ENCODE measurements around the gene FGR.
"Not testable (repeated sequence)": the region's sequence is repeated elsewhere in the genome, so short reads cannot be mapped to it uniquely, and the experiment has no call there.

FGR gene

DNA sequence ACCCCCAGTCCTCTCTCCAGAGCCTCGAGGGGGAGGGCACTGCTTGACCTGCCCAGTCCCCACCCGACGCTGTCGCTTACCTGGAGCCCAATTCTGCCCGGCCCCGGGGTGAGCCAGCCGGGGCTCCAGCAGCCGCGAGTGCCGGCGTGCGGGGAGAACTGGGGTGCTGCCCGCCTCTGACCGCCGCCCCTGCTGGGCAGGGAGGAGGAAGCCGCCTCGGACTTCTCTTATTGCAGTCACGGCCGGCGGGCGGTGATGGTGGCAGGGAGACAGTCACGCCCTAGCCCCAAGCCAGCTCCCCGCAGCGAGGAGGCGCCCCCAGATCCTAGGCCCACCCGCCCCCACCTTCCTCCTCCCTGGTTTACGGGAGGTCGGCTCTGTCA, at the start of gene FGR:
Gene FGR (minus strand): TSS at position 201 of the 383 bp plus-strand sequence. CDS start 11,269 bp downstream, outside the sequence.
- no peak for DNase-seq (ENCODE audit: low read depth in 2 of 2)

DNA sequence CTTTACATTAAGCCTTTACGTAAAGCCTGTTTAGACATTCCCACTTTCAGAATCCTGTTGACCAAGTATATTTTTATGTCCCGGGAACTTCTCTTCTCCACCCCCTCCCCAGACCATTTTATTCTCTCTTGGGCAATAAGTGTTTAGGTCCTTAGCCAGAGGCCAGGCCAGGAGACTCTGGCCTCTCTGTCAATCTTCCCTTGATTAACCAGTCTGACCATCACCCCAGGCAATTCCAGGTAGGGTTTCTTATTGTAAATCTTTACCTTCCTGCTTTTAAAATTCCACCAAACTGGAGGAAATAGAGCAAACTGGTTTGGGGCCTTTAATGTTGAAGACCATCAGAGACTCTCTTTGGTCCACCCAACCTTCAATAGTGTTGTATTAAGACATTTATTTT, 49.2 kb upstream of the FGR start:
- DNase-seq (ENCODE audit: low read depth in 2 of 2) = no peak

DNA sequence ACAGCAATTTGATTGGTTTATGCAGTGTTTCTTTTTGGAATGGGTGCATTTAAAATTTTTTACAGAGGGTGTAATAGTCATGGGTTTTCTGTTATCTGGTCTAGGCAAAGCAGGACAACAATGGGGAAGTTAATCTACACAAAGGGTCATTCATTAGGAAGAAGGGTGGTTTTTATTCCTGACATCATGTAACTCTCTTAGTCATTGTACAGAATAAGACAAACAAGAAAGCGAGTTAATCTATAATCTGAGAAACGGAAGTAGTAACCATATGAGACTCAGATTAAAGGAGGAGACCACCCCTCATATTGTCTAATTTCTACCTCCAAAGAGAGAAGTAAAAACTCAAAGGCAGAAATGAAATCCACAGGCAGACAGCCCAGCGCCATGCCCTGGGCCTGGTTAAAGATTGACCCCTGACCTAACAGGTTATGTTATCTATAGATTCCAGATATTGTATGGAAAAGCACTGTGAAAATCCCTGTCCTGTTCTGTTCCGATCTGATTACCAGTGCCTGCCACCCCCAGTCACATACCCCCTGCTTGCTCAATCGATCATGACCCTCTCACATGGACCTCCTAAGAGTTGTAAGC, 47.5 kb upstream of the FGR start:
- DNase-seq (ENCODE audit: low read depth in 2 of 2) = no peak

DNA sequence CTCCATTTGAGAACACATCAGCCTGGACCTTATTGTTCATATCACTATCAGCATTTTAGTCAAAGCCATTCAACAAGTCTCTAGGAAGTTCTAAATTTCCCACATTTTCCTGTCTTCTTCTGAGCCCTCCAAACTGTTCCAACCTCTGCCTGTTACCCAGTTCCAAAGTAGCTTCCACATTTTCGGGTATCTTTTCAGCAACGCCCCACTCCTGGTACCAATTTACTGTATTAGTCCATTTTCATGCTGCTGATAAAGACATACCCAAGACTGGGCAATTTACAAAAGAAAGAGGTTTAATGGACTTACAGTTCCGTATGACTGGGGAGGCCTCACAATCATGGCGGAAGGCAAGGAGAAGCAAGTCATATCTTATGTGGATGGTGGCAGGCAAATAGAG, 46.6 kb upstream of the FGR start:
- not testable (repeated sequence) for DNase-seq (ENCODE audit: low read depth in 2 of 2)

DNA sequence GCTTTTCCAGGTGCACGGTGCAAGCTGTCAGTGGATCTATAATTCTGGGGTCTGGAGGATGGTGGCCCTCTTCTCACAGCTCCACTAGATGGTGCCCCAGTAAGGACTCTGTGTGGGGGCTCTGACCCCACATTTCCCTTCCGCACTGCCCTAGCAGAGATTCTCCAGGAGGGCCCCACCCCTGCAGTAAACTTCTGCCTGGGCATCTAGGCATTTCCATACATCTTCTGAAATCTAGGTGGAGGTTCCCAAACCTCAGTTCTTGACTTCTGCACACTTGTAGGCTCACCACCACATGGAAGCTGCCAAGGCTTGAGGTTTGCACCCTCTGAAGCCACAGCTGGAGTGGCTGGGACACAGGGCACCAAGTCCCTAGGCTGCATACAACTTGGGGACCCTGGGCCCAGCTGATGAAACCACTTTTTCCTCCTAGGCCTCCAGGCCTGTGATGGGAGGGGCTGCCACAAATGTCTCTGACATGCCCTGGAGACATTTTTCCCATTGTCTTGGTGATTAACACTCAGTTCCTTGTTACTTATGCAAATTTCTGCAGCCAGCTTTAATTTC, 45.3 kb upstream of the FGR start:
- DNase-seq (ENCODE audit: low read depth in 2 of 2) = not testable (repeated sequence)

DNA sequence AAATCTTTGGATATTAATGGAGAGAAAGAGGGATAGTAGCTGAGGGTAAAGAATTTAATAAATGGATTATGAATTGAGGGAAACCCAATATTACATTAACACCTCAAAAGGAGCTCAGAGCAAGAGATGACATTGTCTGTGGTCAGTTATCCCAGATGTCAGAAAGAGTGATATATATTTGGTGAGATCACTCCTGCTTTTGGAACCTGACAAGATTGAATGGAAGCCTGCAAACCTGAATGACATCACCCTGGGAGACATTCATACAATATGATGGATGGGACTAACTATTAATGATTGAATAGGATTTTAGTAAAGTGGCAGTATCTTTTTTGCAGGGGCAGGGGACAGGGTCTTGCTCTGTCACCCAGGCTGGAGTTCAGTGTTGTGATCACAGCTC, 43.8 kb upstream of the FGR start:
- DNase-seq (ENCODE audit: low read depth in 2 of 2) = no peak

DNA sequence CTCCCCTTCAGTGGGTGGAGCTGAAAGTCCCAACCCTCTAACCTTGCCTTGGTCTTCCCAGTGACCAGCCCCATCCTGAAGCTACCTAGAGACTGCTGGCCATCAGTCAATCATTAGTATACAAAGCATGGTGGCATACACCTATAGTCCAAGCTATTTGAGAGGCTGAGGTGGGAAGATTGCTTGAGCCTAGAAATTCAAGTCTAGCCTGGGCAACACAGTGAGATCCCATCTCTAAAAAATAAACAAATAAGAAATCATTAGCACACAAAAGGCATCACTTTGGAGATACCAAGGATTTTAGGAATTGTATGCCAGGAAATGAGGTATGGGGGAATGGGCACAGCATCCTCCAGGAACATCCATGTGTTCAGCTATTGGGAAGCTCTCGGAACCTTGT, 41.4 kb upstream of the FGR start:
- DNase-seq (ENCODE audit: low read depth in 2 of 2) = no peak

DNA sequence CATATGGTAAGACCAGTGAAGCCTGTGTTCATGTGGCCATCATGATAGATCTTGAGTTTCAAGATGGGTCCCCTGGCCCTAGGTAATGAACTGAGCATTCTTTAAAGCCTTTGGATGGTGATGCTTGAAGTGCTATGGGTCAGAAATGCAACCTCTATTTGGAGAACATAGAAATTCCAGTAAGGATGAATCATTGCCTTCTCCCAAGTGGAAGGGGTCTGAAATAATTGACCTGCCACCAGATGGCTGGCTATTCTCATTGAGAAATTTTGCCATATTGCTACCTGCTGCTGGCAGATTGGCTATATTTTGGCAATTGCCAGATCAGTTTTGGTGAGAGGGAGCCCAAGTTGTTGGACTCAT, 37.7 kb upstream of the FGR start:
- peak in 1 of 2 experiments; percentile 13 for DNase-seq (ENCODE audit: low read depth in 2 of 2)

DNA sequence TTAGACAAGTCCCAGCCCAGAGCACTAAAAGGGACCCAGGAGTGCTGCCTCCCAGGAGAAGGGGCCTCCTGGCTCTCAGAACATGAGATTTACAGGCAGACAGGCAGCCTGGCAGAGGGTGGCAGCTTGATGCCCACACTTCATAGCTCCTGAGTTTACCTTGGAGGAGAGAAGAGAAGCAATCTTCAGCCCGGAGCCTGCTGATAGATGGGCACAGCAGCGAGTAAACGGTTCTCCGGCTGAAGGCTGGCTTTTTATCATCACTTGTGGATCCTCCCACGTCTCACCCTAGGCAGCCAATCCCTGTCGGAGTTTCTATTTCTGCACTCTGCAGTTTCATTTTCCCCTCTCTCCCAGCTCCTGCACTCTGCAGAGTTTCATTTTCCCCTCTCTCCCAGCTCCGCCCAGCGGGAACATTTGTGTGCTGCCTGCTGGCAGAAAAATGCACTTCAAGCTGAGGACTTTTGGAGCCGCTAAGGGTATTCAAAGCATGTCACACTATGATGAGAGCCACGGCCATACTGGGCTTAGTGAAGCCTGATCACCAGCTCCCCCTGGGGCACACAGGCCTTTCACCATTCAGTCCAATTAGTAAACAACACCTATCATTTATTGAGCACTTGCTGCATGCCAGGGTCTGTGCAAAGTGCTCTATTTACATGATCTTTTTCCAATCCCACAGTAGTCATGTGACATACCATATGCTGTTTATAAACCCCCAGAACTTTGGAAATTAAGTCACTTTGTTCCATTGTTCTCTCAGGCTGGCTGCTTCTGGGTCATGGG, 37.2 kb upstream of the FGR start, which contains the start of gene IFI6:
Gene IFI6 (minus strand): TSS at position 229 of the 786 bp plus-strand sequence. CDS start 2,878 bp downstream, outside the sequence.
- peak; percentile 89 to 91 for DNase-seq (ENCODE audit: low read depth in 2 of 2)

DNA sequence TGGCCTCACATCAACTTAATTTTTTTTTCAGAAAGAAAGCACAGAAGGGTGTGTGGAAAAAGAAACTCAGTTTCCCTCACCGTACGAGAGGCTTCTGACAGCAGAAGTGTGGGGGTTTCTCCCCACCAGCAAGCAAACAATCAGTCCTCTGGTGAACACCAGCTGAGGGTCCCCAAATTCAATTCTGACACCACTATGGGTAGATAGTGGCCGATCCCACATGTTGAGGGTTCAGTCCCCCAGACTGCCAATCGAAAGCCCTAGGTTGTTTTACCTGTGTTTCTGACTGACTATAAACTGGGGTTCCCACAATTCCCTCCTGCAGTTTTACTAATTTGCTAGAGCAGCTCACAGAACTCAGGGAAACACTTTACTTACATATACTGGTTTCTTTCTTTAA, 34.9 kb upstream of the FGR start:
- DNase-seq (ENCODE audit: low read depth in 2 of 2) = no peak

DNA sequence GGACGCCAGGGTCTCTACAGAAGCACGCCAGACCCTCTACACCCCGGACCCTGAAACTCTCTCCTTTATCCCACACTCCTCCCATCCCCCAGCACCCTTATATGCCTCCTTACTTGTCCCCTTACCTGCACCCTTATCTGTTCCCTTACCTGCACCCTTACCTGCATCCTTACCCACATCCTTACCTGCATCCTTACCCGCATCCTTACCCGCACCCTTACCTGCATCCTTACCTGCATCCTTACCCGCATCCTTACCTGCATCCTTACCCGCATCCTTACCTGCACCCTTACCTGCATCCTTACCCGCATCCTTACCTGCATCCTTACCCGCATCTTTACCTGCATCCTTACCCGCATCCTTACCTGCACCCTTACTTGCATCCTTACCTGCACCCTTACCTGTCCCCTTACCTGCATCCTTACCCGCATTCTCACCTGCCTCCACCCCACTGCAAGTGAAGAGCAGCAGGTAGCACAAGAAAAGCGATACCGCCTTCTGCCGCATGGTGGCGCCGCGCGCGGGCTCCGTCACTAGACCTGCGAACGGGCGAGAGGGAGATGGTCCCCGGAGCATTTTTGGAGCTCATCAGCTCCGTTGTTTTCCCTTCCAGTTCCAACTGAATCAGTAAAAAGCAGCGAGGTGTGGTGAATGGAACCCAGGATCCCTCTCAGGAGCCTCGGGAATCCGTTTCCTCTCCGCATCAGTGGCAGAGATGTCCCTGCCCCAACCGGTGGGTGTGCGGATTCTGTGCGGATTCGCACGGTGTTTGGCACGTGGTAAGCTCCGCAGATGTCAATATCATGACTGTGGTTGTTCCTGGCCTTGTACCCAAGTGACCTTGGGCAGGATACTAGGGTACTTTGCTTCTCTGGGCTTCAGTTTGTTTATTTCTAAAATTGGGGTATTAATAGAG, 34.1 kb upstream of the FGR start:
- no peak for DNase-seq (ENCODE audit: low read depth in 2 of 2)

DNA sequence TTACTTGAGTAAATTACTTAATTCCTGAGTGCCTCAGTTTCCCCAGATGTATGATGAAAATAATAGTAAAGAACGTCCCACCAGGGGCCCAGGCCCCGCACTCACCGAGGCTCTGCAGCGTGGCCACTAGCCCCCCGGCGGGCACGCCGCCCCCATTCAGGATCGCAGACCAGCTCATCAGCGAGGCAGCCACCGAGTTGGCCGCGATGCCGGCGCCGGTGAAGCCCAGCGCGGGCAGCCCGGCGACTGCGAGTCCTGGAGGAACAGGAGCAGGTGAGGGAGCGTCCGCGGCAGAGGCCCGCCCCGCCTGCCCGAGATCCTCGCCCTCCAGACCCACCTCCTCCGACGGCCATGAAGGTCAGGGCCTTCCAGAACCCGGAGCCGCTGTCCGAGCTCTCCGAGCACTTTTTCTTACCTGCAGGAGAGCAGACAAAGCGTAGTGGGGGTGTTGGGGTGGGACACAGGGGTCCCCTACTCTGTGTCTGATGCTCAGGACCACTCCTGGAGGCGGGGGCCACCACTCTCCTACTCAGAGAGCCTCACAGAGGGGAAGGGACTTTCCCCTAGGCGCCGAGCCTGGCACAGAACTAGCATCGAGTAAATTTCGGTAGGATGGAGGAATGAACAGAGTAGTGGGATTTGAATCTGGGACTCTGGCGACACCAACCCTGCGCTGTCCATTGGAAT, 33.3 kb upstream of the FGR start:
- DNase-seq (ENCODE audit: low read depth in 2 of 2) = no peak

DNA sequence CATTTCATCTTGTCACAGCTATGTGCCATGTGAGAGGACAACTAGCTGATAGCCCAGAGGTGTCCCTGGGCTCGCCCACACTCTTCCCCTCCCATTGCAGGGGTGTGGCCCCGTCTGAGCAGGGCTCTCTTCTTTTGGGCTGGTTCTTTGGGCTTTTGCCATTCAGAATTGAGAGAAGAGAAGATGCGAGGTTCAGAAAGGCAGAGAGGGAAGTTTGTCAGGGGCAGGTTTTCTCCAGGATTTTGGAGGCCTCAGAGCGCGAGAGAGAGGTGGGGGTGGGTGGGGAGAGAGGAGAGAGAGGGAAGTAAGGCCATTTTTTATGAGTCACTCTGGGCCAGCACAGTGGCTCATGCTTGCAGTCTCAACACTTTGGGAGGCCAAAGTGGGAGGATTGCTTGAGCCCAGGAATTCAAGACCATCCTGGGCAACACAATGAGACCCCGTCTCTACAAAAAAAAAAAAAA, 31.8 kb upstream of the FGR start:
- no peak for DNase-seq (ENCODE audit: low read depth in 2 of 2)

DNA sequence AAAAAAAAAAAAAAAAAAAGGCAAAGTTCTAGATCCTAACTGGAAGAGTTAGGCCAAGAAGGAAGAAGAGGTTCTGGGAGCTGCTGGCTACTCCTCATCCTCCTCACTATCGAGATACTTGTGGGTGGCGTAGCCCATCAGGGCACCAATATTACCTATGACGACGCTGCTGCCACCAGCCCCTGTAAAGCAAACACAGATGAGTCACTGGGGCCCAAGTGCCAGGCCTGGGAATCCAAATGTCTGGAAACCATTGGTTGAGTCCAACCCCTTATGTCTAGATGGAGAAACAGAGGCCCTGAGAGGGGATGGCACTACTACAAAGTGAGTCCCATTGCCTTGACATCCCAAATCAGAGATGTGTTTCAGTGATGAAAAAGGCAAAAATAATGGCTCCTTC, 31.3 kb upstream of the FGR start:
- no peak for DNase-seq (ENCODE audit: low read depth in 2 of 2)

DNA sequence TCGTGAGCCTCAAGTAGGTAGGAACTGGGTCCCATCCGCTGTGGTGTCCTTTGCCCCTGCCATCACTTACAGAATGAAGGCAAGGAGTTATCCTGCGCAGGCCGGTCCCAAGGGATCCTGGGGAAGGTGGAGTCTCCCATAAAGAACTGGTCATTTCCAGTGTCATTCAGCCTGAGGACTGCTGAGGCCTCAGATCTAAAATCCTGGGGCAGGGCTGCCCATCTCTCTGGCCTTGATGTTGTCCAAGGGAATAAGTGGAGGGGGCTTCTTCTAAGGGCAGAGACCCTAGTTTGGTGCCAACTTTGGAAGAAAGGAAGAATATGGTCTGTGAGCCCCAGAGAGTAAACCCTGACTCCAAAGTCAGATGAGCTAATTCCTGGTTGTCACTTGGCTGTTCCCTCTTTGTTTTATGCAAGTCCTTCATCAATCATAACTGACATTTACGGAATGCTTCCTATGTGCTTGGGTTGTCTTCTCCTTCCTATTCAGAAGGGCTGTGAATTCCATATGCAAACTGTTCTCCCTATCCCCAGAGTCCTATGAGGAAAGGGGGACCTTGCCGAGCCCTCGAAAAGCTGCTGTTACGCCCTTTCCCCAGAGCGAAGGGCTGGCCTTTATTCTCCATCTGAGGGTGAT, 30.1 kb upstream of the FGR start:
- DNase-seq (ENCODE audit: low read depth in 2 of 2) = no peak

DNA sequence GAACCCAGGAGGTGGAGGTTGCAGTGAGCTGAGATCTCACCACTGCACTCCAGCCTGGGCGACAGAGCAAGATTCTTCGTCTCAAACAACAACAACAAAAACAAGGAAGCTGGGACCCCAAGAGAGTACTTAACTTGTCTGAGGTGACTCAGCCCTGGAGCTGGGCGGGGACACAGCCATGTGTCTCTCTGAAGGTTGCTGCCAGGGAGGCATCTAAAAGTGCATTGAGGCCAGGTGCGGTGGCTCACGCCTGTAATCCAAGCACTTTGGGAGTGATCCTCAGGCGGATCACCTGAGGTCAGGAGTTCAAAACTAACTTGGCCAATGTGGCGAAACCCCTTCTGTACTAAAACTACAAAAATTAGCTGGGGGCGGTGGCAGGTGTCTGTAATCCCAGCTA, 29.3 kb upstream of the FGR start:
- DNase-seq (ENCODE audit: low read depth in 2 of 2) = no peak

DNA sequence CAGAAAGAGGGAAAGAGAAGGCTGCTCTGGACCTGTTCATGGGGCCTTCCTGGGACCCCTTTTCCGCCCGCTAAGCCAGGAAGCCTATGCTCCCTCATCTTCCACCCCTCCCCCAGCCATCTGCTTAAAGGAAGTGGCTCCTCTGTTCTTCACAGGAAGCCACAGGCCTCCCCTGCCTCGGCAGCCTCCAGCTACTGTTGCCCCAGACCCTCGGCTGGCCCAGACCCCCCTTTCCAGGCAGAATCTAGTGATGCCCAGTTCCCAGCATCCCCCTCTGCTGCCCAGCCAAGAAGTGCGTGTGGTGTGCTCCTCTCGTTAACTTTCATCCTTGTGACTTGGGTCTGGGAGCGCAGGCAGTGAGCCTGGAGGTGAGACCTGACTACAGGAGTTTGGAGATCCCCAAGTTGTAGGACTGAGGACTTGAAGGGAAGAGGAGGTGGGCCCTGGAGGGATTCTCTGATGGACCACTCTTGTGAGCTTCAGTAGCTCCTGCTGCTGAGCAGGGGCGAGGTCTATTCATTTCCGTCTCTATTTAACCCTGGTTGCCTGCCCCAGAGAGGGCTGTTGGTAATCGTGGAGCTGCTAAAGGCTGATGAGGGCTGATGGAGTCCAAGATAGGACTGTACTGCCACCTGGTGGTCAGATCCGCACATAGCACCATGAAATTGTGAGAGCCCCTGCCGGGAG, 27.9 kb upstream of the FGR start:
- DNase-seq (ENCODE audit: low read depth in 2 of 2) = peak; percentile 72 to 78

DNA sequence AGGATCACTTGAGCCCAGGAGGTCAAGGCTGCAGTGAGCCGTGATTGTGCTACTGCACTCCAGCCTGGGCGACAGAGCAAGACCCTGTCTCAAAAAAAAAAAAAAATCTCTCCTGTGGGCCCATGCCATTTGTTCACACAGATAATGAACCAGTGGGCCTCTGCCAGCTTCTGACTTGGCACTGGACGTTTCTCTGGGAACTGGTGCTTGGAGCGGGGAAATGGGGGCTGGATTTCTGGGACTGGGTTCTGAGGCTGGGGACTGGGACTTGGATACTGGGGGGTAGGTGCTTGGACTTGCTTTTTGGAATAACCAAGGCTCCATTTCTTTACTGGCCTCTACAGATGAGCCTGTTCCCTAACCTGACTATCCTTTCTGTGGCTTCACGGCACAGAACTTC, 27.3 kb upstream of the FGR start:
- no peak for DNase-seq (ENCODE audit: low read depth in 2 of 2)

DNA sequence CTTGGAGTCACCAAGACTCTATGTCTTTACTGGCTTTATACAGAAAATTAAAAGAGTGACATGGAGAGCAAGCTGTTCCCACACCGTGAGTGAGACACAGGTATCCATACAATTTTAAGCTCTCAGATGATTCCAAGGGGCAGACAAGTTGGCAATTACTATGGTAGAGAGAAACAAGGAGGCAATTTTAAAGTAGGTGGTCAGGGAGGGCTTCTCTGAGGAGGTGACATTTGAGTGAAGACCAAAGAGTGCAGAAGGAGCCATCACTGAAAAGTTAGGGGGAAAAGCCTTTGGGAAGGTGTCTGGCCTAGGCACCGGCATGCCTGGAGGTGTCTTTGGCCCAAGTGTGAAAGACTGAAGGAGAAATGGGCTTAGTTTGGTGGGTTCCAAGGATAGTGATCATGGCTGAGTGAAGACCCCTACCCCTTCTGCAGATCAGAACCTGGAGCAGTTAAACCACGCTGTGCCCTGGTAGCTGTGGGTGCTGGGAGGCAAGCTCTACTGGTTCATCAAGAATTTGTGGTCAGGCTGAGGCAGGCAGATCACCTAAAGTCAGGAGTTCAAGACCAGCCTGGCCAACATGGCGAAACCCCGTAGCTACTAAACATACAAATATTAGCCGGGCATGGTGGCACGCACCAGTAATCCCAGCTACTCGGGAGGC, 26.6 kb upstream of the FGR start:
- no peak for DNase-seq (ENCODE audit: low read depth in 2 of 2)

Measured in fibroblast of skin of left quadriceps (primary cell).